Thoracic aorta (tissue), 2 donors: Measurements from ENCODE around the gene CCNYL1. TPM values are rescaled to one million over a fixed set of nuclear protein-coding genes. Genes with fewer than 3 reads are reported as not detected.

Source experiments
- ATAC-seq: fragments of 150-250 bp; one replicate; pipeline ENCODE4 v1.8.0; 2017; ENCODE audit warnings: low read depth; ENCODE audit not compliant: insufficient number of reproducible peaks, low FRiP score
- DNase-seq: peaks from one replicate; pipeline ENCODE4 v3.0.0-alpha.2; 2020; ENCODE audit warnings: low spot score
- H3K27ac ChIP-seq, 2 donors: fragments of 200-600 bp; sonication (generic); 1 replicate in 1 of 2; 2 replicates in 1 of 2; pipeline ENCODE4 v1.5.1; 2016; ENCODE audit warnings: mild to moderate bottlenecking in 2 of 2, moderate library complexity in 2 of 2
- H3K27me3 ChIP-seq: fragments of 200-600 bp; sonication (generic); replicated peaks from 2 replicates; pipeline ENCODE4 v1.6.0; 2016; ENCODE audit warnings: mild to moderate bottlenecking; ENCODE audit not compliant: insufficient read depth
- H3K36me3 ChIP-seq: fragments of 200-600 bp; sonication (generic); one replicate; pipeline ENCODE4 v1.5.1; 2016
- H3K4me1 ChIP-seq, 2 donors: fragments of 200-600 bp; sonication (generic); 1 replicate in 1 of 2; 2 replicates in 1 of 2; pipeline versions ENCODE4 v1.5.1 to v1.6.0; 2016; ENCODE audit warnings: low read depth in 2 of 2, mild to moderate bottlenecking in 1 of 2; ENCODE audit not compliant: control insufficient read depth in 1 of 2
- H3K4me3 ChIP-seq: fragments of 200-600 bp; sonication (generic); 2 replicates; pipeline ENCODE4 v1.5.1; 2016; ENCODE audit warnings: mild to moderate bottlenecking
- H3K9me3 ChIP-seq: fragments of 200-600 bp; sonication (generic); 2 replicates; pipeline ENCODE4 v1.5.1; 2016
- total RNA-seq, 2 donors: library from RNA; depleted of rRNA; stranded (reverse); fragments of >200 nt; gene quantifications; one replicate each; pipeline versions ENCODE4 v1.1.0 to v1.2.3, GENCODE V29; 2016
- TF ChIP-seq, protein P1 (sequence below): fragments of 200-600 bp; sonication (generic); IDR thresholded peaks from one replicate; pipeline ENCODE4 v1.5.1; 2019; ENCODE audit warnings: antibody characterized with exemption

The CCNYL1 gene
- total RNA-seq, 2 donors from 2014 or later = 17.7 to 29.8 TPM

DNA sequence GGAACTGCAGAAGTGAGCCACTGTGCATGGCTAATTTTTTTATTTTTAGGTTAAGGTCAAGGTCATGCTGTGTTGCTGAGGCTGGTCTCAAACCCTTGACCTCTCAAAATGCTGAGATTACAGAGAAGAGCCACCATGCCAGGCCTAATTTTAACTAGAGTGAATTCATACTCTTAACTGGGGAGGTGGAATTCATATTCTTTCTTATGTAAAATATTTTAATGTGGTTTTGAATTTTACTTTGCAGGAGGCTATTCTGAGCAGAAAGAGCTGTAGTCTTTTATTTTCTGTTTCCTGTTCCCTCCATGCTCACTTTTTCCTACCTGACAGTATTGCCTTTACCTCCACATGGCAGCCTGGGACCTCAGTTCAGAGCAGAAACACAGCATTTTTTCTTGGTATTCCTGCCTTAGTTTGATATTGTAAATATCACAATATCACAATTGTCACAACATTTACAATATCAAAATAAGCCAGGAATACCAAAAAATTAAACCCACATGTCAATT, 37.1 kb upstream of the CCNYL1 start:
- TF ChIP-seq, protein P1, sequence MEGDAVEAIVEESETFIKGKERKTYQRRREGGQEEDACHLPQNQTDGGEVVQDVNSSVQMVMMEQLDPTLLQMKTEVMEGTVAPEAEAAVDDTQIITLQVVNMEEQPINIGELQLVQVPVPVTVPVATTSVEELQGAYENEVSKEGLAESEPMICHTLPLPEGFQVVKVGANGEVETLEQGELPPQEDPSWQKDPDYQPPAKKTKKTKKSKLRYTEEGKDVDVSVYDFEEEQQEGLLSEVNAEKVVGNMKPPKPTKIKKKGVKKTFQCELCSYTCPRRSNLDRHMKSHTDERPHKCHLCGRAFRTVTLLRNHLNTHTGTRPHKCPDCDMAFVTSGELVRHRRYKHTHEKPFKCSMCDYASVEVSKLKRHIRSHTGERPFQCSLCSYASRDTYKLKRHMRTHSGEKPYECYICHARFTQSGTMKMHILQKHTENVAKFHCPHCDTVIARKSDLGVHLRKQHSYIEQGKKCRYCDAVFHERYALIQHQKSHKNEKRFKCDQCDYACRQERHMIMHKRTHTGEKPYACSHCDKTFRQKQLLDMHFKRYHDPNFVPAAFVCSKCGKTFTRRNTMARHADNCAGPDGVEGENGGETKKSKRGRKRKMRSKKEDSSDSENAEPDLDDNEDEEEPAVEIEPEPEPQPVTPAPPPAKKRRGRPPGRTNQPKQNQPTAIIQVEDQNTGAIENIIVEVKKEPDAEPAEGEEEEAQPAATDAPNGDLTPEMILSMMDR = no peak
- no peak for ATAC-seq
- H3K36me3 ChIP-seq = no peaks in the 10 kb centered on the region
- no peaks in the 10 kb centered on the region for H3K9me3 ChIP-seq
- H3K27ac ChIP-seq = no peak overlapping the region
- no peak for DNase-seq
- H3K4me1 ChIP-seq = peaks cover 9 to 13% of the 10 kb centered on the region in 2 donors
- H3K4me3 ChIP-seq = no peak overlapping the region
- no peaks in the 10 kb centered on the region for H3K27me3 ChIP-seq

DNA sequence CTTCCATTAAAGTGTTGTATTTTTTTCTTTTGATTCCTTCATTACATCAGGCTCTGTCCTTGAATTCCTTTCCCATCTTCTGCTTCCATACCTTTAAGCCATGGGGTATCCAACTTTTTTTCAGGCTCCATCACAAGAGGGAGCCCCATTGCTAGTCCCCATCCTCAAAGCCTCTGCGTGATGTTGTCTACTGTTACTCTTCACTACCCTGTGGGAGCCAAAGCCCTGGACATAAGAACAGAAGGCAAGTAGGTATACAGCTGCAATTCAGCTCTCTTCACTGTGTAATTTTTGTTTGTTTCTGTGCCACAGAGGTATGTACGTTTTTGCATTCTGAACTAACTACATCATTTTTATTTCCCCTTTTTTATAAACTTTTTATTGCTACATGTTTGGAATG, 36.6 kb upstream of the CCNYL1 start:
- ATAC-seq = no peak
- DNase-seq = no peak
- no peak overlapping the region for H3K4me3 ChIP-seq
- H3K4me1 ChIP-seq = peaks cover 9 to 13% of the 10 kb centered on the region in 2 donors
- H3K36me3 ChIP-seq = no peaks in the 10 kb centered on the region
- no peaks in the 10 kb centered on the region for H3K9me3 ChIP-seq
- H3K27ac ChIP-seq = no peak overlapping the region
- H3K27me3 ChIP-seq = no peaks in the 10 kb centered on the region
- TF ChIP-seq, protein P1 = no peak

DNA sequence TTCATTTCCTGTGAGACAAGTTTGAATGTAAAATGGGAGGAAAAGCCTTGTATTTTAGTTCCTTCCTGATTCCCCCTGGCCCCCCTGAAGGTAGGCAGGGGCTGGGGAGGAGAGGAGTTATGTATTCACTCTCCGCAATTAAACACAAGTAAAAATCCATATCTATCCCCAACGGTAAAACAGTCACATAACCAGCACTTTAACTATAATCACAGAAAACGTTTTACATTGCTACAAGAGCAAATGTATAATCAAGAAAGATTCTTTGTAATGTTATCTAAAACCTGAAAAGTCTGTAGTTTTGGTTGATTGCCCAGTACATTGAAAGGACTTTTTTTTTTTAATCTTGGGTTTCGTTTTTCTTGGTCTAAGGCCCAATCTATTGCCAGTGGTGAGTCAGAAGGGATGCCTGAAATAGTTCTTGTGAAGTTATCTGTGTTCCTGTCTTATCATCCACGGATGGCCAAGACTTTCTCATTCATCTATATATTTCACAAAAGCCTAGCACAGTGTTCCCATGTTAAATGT, 34.5 kb upstream of the CCNYL1 start:
- Histone ChIP-seq H3K36me3 (no peaks in the 10 kb centered on the region), H3K9me3 (no peaks in the 10 kb centered on the region), H3K4me3 (peak overlapping the region; percentile 17), H3K4me1 (peaks cover 9 to 13% of the 10 kb centered on the region in 2 donors), H3K27ac (no peak overlapping the region), H3K27me3 (no peaks in the 10 kb centered on the region)
- no peak for DNase-seq
- TF ChIP-seq, protein P1 = no peak
- ATAC-seq = no peak

DNA sequence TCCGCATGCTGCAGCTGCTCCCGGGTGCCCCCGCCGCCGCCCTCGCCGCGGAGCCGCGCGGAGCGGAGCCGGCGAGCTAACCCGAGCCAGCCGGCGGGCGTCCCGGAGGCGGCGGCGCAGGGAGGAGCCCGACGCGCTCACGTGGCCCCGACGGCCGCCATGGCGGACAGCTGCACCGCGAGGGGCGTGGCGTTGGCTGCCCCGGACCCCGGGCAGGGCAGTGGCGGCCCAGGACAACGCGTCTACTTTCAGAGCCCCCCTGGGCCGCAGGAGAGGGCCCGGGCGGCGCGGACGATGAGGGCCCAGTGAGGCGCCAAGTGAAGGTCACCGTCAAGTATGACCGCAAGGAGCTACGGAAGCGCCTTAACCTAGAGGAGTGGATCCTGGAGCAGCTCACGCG, 30.0 kb upstream of the CCNYL1 start:
- no peaks in the 10 kb centered on the region for H3K27me3 ChIP-seq
- TF ChIP-seq, protein P1 = no peak
- H3K27ac ChIP-seq = no peak overlapping the region
- no peaks in the 10 kb centered on the region for H3K36me3 ChIP-seq
- H3K4me1 ChIP-seq = peaks cover 5 to 6% of the 10 kb centered on the region in 2 donors
- no peak overlapping the region for H3K4me3 ChIP-seq
- DNase-seq (no peak), ATAC-seq (no peak)
- H3K9me3 ChIP-seq = no peaks in the 10 kb centered on the region

DNA sequence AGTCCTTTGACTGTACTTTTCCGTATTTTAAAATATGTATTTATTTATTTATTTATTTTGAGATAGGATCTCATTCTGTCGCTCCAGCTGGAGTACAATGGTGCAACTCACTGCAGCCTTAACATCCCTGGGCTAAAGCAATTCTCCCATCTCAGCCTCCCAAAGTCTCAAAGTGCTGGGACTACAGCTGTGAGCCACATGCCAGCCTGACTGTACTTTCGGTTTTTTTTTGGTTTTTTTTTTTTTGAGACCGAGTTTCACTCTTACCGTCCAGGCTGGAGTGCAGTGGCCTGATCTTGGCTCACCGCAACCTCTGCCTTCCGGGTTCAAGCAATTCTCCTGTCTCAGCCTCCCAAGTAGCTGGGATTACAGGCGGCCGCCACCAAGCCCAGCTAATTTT, 28.9 kb upstream of the CCNYL1 start:
- TF ChIP-seq, protein P1 = no peak

More for the DNA sequence above, 28.9 kb upstream of the CCNYL1 start:
- Histone ChIP-seq H3K9me3 (no peaks in the 10 kb centered on the region), H3K27me3 (no peaks in the 10 kb centered on the region), H3K27ac (no peak overlapping the region), H3K4me3 (no peak overlapping the region), H3K4me1 (no peaks in the 10 kb centered on the region), H3K36me3 (no peaks in the 10 kb centered on the region)
- no peak for ATAC-seq
- no peak for DNase-seq
